Vagina (tissue), 2 donors: ENCODE data around the gene ESYT2.

Experiments
- CTCF ChIP-seq, 3 experiments: fragments of 450-650 bp in 2 of 3; fragments of 200-600 bp in 1 of 3; sonication (generic) in 1 of 3; IDR thresholded peaks; one replicate each; pipeline ENCODE4 v1.5.1; 2017 to 2019; ENCODE audit warnings: antibody characterized with exemption in 3 of 3, mild to moderate bottlenecking in 2 of 3, moderate library complexity in 2 of 3
- POLR2A ChIP-seq, 2 donors: fragments of 450-650 bp; IDR thresholded peaks; one replicate each; pipeline ENCODE4 v1.6.1; 2017; ENCODE audit warnings: antibody characterized with exemption in 2 of 2, mild to moderate bottlenecking in 2 of 2, moderate library complexity in 2 of 2

DNA sequence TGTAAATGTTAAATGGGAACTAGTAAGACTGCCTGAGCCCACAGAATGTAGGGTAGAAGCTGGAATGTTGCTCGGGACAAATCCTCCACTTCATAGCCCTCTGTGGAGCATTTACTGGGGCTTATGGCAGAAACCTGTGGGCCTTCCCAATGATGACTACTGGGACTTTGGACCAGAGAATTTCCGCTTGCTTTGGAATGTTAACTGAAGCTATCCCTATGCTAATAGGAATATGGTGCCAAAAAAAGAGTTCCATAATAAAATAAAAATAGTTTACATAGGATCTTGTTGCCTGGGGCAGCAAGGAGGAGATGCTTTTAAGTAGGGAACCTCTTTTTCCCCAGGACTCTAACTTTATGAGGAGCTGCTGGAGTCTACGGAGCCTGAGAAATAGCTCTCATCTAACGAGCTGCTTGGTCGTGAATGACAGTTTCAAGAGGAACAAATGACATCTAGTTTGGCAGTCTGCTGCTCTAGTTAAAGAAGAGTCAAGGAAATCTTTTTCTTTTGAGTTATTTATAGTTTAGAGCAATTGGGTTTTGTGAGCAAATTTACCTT, 21.3 kb upstream of the ESYT2 start:
- TF ChIP-seq CTCF (IDR thresholded peaks at IDR 0.05) (no peak), POLR2A (IDR thresholded peaks at IDR 0.05) (no peak)
